GM12875 (cell line): ENCODE measurements around the gene PROX2.

ENCODE experiments used
- H3K4me3 ChIP-seq: one replicate; pipeline ENCODE4 v1.5.1; 2011; ENCODE audit warnings: low read depth, low read length, control low read depth
- TF ChIP-seq, protein P1 (sequence below): IDR thresholded peaks from 2 replicates; pipeline ENCODE4 v1.5.1; 2011; ENCODE audit warnings: low read depth, mild to moderate bottlenecking, control low read depth, inconsistent platforms, low read length, moderate library complexity, borderline replicate concordance; ENCODE audit not compliant: insufficient read depth

The PROX2 gene

GRCh38 chr14:74848768-74849167 is 27.2 kb downstream of the PROX2 start:
- TF ChIP-seq, protein P1, sequence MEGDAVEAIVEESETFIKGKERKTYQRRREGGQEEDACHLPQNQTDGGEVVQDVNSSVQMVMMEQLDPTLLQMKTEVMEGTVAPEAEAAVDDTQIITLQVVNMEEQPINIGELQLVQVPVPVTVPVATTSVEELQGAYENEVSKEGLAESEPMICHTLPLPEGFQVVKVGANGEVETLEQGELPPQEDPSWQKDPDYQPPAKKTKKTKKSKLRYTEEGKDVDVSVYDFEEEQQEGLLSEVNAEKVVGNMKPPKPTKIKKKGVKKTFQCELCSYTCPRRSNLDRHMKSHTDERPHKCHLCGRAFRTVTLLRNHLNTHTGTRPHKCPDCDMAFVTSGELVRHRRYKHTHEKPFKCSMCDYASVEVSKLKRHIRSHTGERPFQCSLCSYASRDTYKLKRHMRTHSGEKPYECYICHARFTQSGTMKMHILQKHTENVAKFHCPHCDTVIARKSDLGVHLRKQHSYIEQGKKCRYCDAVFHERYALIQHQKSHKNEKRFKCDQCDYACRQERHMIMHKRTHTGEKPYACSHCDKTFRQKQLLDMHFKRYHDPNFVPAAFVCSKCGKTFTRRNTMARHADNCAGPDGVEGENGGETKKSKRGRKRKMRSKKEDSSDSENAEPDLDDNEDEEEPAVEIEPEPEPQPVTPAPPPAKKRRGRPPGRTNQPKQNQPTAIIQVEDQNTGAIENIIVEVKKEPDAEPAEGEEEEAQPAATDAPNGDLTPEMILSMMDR: no peak

DNA sequence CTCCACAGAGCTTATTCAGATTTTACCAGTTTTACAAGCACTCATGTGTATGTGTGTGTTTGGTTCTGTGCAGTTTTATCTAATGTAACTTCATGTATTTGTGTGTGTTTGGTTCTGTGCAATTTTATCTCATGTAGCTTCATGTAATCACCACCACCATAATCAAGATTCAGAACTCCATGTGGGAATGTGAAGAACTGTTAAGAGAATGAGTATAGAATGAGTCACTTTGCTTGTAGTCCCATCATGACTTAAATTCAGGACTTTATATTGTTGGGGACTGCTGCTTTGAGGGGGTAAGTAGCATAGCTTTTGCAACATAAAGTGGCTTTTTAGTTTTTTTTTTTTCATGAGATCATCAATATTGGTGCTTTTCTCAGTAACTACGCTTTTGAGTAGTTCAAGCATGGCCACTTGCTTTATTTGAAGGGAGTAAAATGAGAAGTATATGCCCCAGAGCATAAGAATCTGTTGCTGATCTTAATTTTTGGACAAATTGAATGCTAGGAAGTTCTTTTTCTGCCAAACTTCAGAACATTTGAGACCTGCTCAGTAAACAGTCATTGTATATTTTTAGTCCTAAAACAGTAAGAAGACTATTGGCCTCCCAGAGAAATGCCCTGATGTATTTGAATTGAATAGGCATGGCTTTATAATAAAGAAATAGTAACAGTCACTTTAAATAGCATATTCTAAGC is 28.8 kb downstream of the PROX2 start:
- TF ChIP-seq, protein P1: no peak
- no peak overlapping the region for H3K4me3 ChIP-seq

More at GRCh38 chr14:74848768-74849167, 27.2 kb downstream of the PROX2 start:
- H3K4me3 ChIP-seq: no peak overlapping the region

DNA sequence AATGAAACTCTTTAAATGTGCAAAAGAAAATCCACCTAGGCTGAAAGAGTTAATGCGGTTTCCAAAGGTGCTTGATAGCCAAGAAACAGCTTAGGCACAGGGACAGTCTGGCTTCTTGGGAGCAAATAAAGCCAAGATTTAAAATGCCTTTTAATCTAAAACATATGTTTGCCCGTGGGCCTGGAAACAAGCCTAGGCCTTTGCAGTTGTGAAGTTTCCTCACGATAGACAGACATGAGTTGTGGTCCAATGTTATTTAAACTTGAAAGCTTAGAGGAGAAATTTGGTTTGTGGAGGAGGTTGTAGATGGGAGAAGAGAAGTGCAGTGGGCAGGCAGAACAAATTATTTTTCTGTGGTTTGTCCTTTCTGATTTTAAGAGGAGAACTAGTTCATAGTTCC is 29.8 kb downstream of the PROX2 start:
- TF ChIP-seq, protein P1: no peak
- no peak overlapping the region for H3K4me3 ChIP-seq

GRCh38 chr14:74843653-74844052 is 32.3 kb downstream of the PROX2 start:
- H3K4me3 ChIP-seq: no peak overlapping the region
- TF ChIP-seq, protein P1: no peak

DNA sequence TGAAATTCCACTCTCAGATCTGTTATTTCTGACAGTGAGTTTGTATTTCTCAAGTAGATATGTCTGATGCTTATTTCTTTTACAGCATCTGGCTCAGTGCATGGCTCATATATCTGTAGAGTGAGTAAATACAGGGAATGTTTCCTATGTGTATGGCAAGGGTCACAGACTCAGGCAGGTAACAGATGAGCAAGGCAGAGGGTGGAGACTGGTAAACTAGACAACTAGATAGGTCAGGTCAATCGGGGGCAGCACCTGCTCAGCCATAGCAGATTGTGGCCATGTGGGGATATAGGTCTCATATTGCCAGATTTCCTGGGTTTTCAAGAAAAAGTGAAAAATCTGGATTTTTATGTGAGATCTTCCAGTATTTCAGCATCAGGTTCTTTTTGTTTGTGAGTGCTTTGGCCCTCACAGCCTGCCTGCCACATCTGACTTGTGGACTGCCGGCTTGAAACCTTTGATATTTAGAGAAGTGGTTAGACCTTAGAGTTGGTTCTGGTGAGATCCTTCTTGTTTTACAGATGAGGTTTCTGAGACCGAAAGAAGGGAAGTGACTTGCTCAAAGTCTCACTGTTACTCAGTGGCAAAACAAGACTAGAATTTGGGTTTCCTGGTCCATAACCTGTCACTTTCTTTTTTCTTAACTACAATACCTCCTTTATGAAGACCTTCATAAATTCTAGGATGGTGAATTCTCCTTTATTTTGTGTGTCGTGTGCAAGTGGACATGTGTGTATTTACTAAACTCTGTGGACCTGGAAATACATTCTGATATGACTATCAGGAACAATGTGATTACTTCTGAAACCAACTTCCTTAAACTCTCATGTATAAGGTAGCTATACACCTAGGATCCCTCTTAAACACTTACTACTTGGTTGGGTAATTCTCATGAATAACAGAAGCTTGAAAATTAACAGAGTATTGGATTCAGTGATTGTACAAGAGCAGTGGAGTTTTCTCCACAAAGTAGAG is 34.4 kb downstream of the PROX2 start:
- TF ChIP-seq, protein P1: no peak
- H3K4me3 ChIP-seq: no peak overlapping the region

- H3K4me3 ChIP-seq: no peak overlapping the region
- TF ChIP-seq, protein P1: no peak
Measured at GRCh38 chr14:74840603-74841030, 35.3 kb downstream of the PROX2 start.
